Measurements from ENCODE around the gene MAN1C1. TPM values are rescaled to one million over a fixed set of nuclear protein-coding genes. Genes with fewer than 3 reads are reported as not detected.

Gene MAN1C1
- total and polyA plus RNA-seq, 10 of the 15 experiments (the other 5 are each of a cell fraction or from before 2014, with no cell fraction given): 0.12 to 0.56 (median 0.22) TPM; not detected in 3

- 39% methylated on average over 9 of the region's 9 CpGs for WGBS (ENCODE audit: insufficient coverage, insufficient replicate concordance, low lambda C conversion rate, missing lambda C conversion rate)
- no peak overlapping the region for H3K4me3 ChIP-seq
- H3K36me3 ChIP-seq (ENCODE audit: control insufficient read depth in 2 of 2, insufficient read depth in 2 of 2, low read length in 1 of 2): no peaks in the 10 kb centered on the region
- ChIA-PET RAD21 (ENCODE audit: unreplicated experiment) (no interaction called here), SMC1A (ENCODE audit: uncharacterized antibody, unreplicated experiment) (no interaction called here), CTCF (interaction anchor here (2.3 kb wide), 1 partner anchor 10 kb away, joined by 5 read pairs; no protein-coding TSS in a partner anchor), POLR2A (no interaction called here)
- no peaks in the 10 kb centered on the region for H3K79me2 ChIP-seq (ENCODE audit: control insufficient read depth, insufficient read depth, low read length)
- in situ Hi-C loops (cut with MboI): no loop called here
- DNase-seq (ENCODE audit: low read depth, low spot score) (no peak), ATAC-seq (no peak), FAIRE-seq (no peak)
- intact Hi-C loops (cut with micrococcal nuclease; ENCODE audit: unreplicated experiment): no loop called here
- BruUV-seq (replicated peaks): no TSS peak
- H3K9me3 ChIP-seq (replicated peaks; ENCODE audit: control insufficient read depth, insufficient read depth, low read length): no peaks in the 10 kb centered on the region
- no peak for TF ChIP-seq NR2F1 (conservative IDR thresholded peaks at IDR 0.05)
- no peak for TF ChIP-seq JUND (IDR thresholded peaks at IDR 0.05; ENCODE audit: low read depth, low read length)
- no peak for TF ChIP-seq NFXL1 (IDR thresholded peaks at IDR 0.05; ENCODE audit: borderline replicate concordance)
- TF ChIP-seq RAD21 (IDR thresholded peaks at IDR 0.05; ENCODE audit: insufficient read depth, low read depth, low read length): no peak
- no peak for TF ChIP-seq IRF3 (IDR thresholded peaks at IDR 0.05)
- TF ChIP-seq STAT1 (conservative IDR thresholded peaks at IDR 0.05): no peak
- no peak for TF ChIP-seq KLF5 (IDR thresholded peaks at IDR 0.05; ENCODE audit: partially characterized antibody)
- no peak for TF ChIP-seq BCLAF1 (IDR thresholded peaks at IDR 0.05)
- TF ChIP-seq MEF2A (IDR thresholded peaks at IDR 0.05; ENCODE audit: insufficient read depth, low read depth, low read length): no peak
- no peak for TF ChIP-seq ZNF207 (IDR thresholded peaks at IDR 0.05; ENCODE audit: borderline replicate concordance)
- TF ChIP-seq ATF3 (IDR thresholded peaks at IDR 0.05; ENCODE audit: borderline replicate concordance, extremely low read depth, low read depth, low read length): no peak
- no peak for TF ChIP-seq MTA2 (IDR thresholded peaks at IDR 0.05; ENCODE audit: low read depth)
- TF ChIP-seq CHD1 (IDR thresholded peaks at IDR 0.05; ENCODE audit: low read depth, low read length): no peak
- TF ChIP-seq IRF4 (IDR thresholded peaks at IDR 0.05; ENCODE audit: low read depth, low read length): no peak
- TF ChIP-seq NFYA (IDR thresholded peaks at IDR 0.05; ENCODE audit: borderline replicate concordance, low read depth, low read length): no peak
- H4K20me1 ChIP-seq (ENCODE audit: control insufficient read depth, insufficient read depth): no peaks in the 10 kb centered on the region; the same call in none of the 2 replicates
- H3K9ac ChIP-seq (ENCODE audit: control insufficient read depth, insufficient read depth, low read length): no peak overlapping the region
- H3K4me2 ChIP-seq (ENCODE audit: control insufficient read depth, insufficient read depth): no peak overlapping the region
- H3K27me3 ChIP-seq (replicated peaks in 1 of 2; ENCODE audit: control insufficient read depth in 2 of 2, insufficient read depth in 2 of 2, low read length in 1 of 2): peaks cover 6 to 8% of the 10 kb centered on the region in 2 experiments; a peak in 3 of 4 replicates
- H3K4me1 ChIP-seq (ENCODE audit: control insufficient read depth, insufficient read depth, low read length): no peaks in the 10 kb centered on the region
- H2AFZ ChIP-seq (ENCODE audit: control insufficient read depth, low read depth, low read length): no peak overlapping the region
- H3K27ac ChIP-seq (ENCODE audit: control insufficient read depth, insufficient read depth): no peak overlapping the region
Measured at GRCh38 chr1:25701030-25701785, 84.6 kb downstream of the MAN1C1 start.

Data from GM12878 (cell line).